T-helper 2 cell treated with Interferon-gamma antibody and Interleukin-4, amounts not matched to agents 5 μg/mL and 100 μg/mL, for 36 hours (primary cell): ENCODE data around the gene ADAMTS2.
A peak's percentile ranks its signal among the peaks of the same experiment; 100 is the strongest.

Experiments used
- DNase-seq: peaks from one replicate; pipeline ENCODE4 v3.0.0; 2021; ENCODE audit warnings: low spot score
- H3K27ac Mint-ChIP-seq: one replicate; pipeline ENCODE4 v1.8.0; 2021; ENCODE audit warnings: mild to moderate bottlenecking, mixed read lengths
- H3K27me3 Mint-ChIP-seq: one replicate; pipeline ENCODE4 v1.8.0; 2021; ENCODE audit warnings: low read depth, mixed read lengths
- H3K36me3 Mint-ChIP-seq: one replicate; pipeline ENCODE4 v1.8.0; 2021; ENCODE audit warnings: low read depth, mixed read lengths
- H3K4me1 Mint-ChIP-seq: one replicate; pipeline ENCODE4 v1.8.0; 2021; ENCODE audit warnings: low read depth, mixed read lengths
- H3K4me3 Mint-ChIP-seq: one replicate; pipeline ENCODE4 v1.8.0; 2022; ENCODE audit warnings: mild to moderate bottlenecking, moderate library complexity, mixed read lengths
- H3K9me3 Mint-ChIP-seq: one replicate; pipeline ENCODE4 v1.8.0; 2021; ENCODE audit warnings: mixed read lengths

Gene ADAMTS2

GRCh38 chr5:179343021-179343718 lies 2.1 kb downstream of the ADAMTS2 start:
- no peak overlapping the region for H3K4me3 Mint-ChIP-seq

GRCh38 chr5:179342577-179342976 lies 2.7 kb downstream of the ADAMTS2 start:
- H3K27me3 Mint-ChIP-seq: peaks cover 42% of the 10 kb centered on the region
- no peaks in the 10 kb centered on the region for H3K9me3 Mint-ChIP-seq
- H3K27ac Mint-ChIP-seq: no peak overlapping the region
- H3K36me3 Mint-ChIP-seq: no peaks in the 10 kb centered on the region
- no peak overlapping the region for H3K4me3 Mint-ChIP-seq
- no peaks in the 10 kb centered on the region for H3K4me1 Mint-ChIP-seq
- DNase-seq: no peak

More at GRCh38 chr5:179343021-179343718, 2.1 kb downstream of the ADAMTS2 start:
- DNase-seq: no peak
- Mint-ChIP-seq H3K4me1 (no peaks in the 10 kb centered on the region), H3K36me3 (no peaks in the 10 kb centered on the region), H3K9me3 (no peaks in the 10 kb centered on the region), H3K27ac (no peak overlapping the region), H3K27me3 (peaks cover 46% of the 10 kb centered on the region)

DNA sequence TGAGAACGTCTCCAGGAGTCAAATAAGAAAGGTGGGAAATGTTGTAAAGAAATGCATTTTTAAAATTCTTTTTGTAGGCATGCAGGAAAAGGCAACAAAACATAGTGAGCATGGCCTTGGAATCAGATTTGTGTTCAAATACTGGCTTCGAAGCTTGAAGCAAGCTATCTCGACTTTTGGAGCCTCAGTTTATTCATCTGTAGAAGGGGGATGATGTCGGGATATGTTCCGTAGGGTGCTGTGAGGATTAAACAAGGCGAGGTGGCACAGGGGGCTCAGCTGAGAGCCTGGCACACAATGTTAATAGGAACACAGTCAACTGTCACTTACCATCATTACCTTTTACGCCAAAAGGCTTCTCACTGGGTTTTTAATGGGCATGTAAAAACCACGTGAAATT lies 4.8 kb downstream of the ADAMTS2 start:
- H3K27me3 Mint-ChIP-seq: peaks cover 22% of the 10 kb centered on the region
- no peaks in the 10 kb centered on the region for H3K4me1 Mint-ChIP-seq
- H3K36me3 Mint-ChIP-seq: no peaks in the 10 kb centered on the region
- no peak overlapping the region for H3K4me3 Mint-ChIP-seq
- H3K27ac Mint-ChIP-seq: no peak overlapping the region
- no peaks in the 10 kb centered on the region for H3K9me3 Mint-ChIP-seq
- DNase-seq: no peak

GRCh38 chr5:179339996-179340395 lies 5.3 kb downstream of the ADAMTS2 start:
- peaks cover 22% of the 10 kb centered on the region for H3K27me3 Mint-ChIP-seq

DNA sequence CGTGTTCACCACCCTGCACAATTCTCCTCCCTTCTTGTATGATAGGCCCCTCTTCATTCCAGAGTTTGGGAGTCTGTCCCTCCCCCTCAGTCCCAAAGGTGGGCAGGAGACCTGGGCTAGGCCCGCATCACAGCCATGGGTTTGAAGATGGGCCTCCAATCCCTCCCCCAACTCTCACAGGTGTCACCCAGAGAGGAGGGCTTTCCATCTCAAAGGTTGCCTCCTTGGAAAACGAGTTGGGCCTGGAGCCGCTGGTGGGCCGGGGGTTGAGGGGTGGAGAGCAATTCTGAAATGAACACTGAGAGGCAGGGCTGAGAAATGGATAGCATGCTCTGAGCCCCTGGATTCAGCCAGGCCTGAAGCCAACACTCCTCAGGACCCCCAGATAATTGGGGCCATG lies 6.2 kb downstream of the ADAMTS2 start:
- Mint-ChIP-seq H3K9me3 (no peaks in the 10 kb centered on the region), H3K36me3 (no peaks in the 10 kb centered on the region), H3K27me3 (peaks cover 22% of the 10 kb centered on the region)

More at GRCh38 chr5:179339996-179340395, 5.3 kb downstream of the ADAMTS2 start:
- Mint-ChIP-seq H3K36me3 (no peaks in the 10 kb centered on the region), H3K9me3 (no peaks in the 10 kb centered on the region), H3K4me1 (no peaks in the 10 kb centered on the region), H3K4me3 (no peak overlapping the region), H3K27ac (no peak overlapping the region)
- DNase-seq: no peak

GRCh38 chr5:179337796-179338676 lies 7.2 kb downstream of the ADAMTS2 start:
- no peak for DNase-seq
- H3K27ac Mint-ChIP-seq: no peak overlapping the region
- H3K9me3 Mint-ChIP-seq: no peaks in the 10 kb centered on the region
- H3K4me1 Mint-ChIP-seq: no peaks in the 10 kb centered on the region
- H3K36me3 Mint-ChIP-seq: no peaks in the 10 kb centered on the region
- H3K27me3 Mint-ChIP-seq: peaks cover 17% of the 10 kb centered on the region
- H3K4me3 Mint-ChIP-seq: no peak overlapping the region

More for the DNA sequence above, 6.2 kb downstream of the ADAMTS2 start:
- Mint-ChIP-seq H3K27ac (no peak overlapping the region), H3K4me1 (no peaks in the 10 kb centered on the region), H3K4me3 (no peak overlapping the region)
- no peak for DNase-seq

DNA sequence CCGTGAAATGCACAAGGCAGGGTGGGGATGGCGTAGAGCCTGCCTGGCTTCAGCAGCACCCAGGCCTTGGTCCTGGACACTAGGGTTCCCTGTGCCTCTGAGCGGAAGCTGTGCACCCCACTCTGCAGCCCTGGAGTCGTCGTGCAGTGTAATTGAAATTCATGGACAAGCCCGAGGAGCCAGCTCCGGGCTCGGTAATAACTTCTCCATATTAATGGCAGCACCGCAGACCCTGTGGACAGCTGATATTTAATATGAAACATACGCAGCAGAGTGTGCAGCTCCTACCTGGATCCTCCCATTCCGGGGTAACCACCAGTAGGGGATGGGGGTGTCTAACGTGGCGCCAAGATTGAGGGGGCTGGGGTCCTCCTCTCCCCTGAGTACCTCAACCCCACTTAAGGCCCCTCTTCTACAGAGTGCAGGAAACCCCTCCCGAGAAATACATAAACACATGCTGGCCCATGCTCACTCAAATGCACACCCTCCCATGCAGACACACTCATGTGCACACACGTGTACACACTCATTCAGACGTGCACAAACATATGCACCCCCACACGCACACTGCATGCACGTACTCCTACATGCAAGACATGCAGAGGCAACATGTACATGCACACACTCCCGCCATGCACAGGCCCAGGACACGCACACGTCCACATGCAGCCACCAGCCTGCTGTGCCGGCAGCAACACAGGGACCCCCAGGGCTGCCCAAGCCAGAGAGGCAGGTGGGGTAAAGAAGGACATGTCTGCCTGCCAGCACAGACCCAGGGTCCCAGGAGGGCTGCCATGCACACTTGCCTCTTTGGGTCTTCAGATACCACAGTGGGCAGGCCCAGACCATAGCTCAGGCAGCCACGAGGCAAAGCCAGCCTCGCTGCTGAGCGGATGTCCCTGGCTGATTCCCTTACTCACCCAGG lies 8.1 kb downstream of the ADAMTS2 start:
- no peak for DNase-seq
- Mint-ChIP-seq H3K27ac (no peak overlapping the region), H3K4me3 (no peak overlapping the region), H3K27me3 (peaks cover 8% of the 10 kb centered on the region), H3K9me3 (no peaks in the 10 kb centered on the region), H3K4me1 (no peaks in the 10 kb centered on the region), H3K36me3 (no peaks in the 10 kb centered on the region)

DNA sequence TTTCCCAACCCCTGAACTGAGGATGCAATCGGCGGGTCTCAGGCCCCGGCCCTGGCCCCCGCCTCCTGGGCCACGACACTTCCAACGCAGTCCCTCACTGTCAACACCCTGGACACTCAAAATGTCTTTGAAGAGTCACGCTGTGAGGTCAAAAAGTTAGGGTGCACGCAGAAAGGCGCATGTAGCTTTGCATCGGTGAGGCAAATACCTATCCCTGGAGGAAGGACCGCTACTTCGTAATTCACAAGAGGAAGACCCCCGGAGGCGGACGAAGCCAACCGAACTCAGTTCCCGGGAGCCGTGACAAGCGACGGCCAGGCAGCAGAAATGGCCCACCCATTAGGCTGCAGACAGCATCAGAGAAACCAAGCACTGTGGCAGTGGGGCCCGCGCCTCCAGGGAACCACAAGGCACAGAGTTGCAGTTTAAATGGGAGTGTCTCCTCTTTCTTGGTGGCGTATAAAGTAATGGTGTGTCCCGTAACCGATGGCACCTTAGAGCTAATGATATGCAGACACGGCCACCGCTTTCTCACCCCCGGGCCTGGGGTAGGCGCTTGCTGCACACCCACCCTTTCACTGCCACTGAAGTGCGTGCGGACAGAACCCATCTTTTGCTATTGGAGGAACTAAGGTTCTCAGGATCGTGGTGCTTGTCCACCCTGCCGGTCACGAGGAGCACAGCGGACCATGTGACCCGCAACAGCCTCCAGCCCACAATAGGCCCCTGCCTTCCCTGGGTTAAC lies 9.0 kb downstream of the ADAMTS2 start:
- H3K27me3 Mint-ChIP-seq: peaks cover 4% of the 10 kb centered on the region
- no peak overlapping the region for H3K27ac Mint-ChIP-seq
- no peaks in the 10 kb centered on the region for H3K4me1 Mint-ChIP-seq
- H3K9me3 Mint-ChIP-seq: no peaks in the 10 kb centered on the region
- no peak overlapping the region for H3K4me3 Mint-ChIP-seq
- no peak for DNase-seq
- no peaks in the 10 kb centered on the region for H3K36me3 Mint-ChIP-seq

GRCh38 chr5:179333796-179334761 lies 11.2 kb downstream of the ADAMTS2 start:
- H3K9me3 Mint-ChIP-seq: no peaks in the 10 kb centered on the region
- H3K27me3 Mint-ChIP-seq: no peaks in the 10 kb centered on the region
- no peak for DNase-seq
- no peak overlapping the region for H3K4me3 Mint-ChIP-seq
- no peaks in the 10 kb centered on the region for H3K4me1 Mint-ChIP-seq
- no peak overlapping the region for H3K27ac Mint-ChIP-seq
- H3K36me3 Mint-ChIP-seq: no peaks in the 10 kb centered on the region

GRCh38 chr5:179332741-179333290 lies 12.4 kb downstream of the ADAMTS2 start:
- no peak for DNase-seq
- Mint-ChIP-seq H3K27ac (peak overlapping the region; percentile 20), H3K27me3 (no peaks in the 10 kb centered on the region), H3K4me1 (no peaks in the 10 kb centered on the region), H3K9me3 (no peaks in the 10 kb centered on the region), H3K4me3 (no peak overlapping the region), H3K36me3 (no peaks in the 10 kb centered on the region)

DNA sequence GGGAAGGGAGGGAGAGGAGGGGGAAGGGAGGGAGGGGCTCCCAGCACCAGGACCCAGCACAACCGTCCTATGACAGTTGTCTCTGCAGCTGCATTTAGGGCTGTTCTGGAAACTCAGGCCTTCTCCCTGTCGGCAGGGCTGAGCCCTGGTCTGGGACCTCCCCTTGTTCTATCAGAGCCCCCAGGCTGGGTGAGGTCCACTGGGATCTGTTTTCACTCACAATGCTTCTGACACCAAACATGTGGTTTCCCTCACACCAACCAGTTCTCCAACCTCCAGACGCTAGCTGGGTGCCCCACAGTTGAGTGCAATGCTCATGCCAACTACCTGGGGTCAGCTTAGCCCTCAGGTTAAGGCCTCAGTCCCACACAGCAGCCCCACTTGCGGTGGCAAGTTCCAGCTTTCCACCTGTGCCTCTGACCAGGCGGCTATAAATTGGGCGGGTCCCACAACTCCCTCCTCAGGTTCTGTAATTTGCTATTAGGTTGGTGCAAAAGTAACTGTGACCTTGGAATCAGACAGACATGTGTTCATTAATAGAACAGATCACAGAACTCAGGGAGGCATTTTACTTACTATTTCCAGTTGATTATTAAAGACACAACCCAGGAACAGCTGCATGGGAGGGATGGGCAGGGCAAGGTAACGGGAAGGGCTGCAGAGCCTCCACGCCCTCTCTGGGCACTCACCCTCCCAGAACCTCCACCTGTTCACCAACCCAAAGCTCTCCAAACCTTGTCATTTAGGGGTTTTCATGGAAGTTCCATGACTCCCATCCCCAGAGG lies 13.5 kb downstream of the ADAMTS2 start:
- no peak for DNase-seq
- H3K4me3 Mint-ChIP-seq: no peak overlapping the region
- H3K4me1 Mint-ChIP-seq: no peaks in the 10 kb centered on the region
- H3K27me3 Mint-ChIP-seq: no peaks in the 10 kb centered on the region
- no peaks in the 10 kb centered on the region for H3K9me3 Mint-ChIP-seq
- H3K36me3 Mint-ChIP-seq: no peaks in the 10 kb centered on the region
- H3K27ac Mint-ChIP-seq: no peak overlapping the region
